Cerebellar cortex (tissue), 1 donor: ENCODE measurements around the gene CSKMT.
"Not testable (repeated sequence)": the region's sequence is repeated elsewhere in the genome, so short reads cannot be mapped to it uniquely, and the experiment has no call there.

Experiments used
- DNase-seq: peaks from one replicate; pipeline ENCODE4 v3.0.0-alpha.2; 2015; ENCODE audit warnings: low spot score

CSKMT gene

GRCh38 chr11:62689421-62690183, 24.5 kb downstream of the CSKMT start, which contains the start of gene LRRN4CL:
TSS of gene LRRN4CL (minus strand) at chr11:62689530. CDS start at chr11:62688508, 1,022 bp downstream.
- no peak for DNase-seq

GRCh38 chr11:62693624-62694023, 28.5 kb downstream of the CSKMT start:
- not testable (repeated sequence) for DNase-seq

GRCh38 chr11:62694455-62695167, 29.5 kb downstream of the CSKMT start:
- peak; percentile 95 for DNase-seq

- no peak for DNase-seq
Observed at GRCh38 chr11:62702246-62702645, 37.1 kb downstream of the CSKMT start.

GRCh38 chr11:62703921-62704320, 38.8 kb downstream of the CSKMT start:
- DNase-seq: not testable (repeated sequence)

GRCh38 chr11:62705413-62705812, 40.3 kb downstream of the CSKMT start:
- DNase-seq: no peak

GRCh38 chr11:62705880-62706849, 41.1 kb downstream of the CSKMT start:
- DNase-seq: peak; percentile 92

GRCh38 chr11:62706850-62707247, 41.7 kb downstream of the CSKMT start:
- DNase-seq: no peak

GRCh38 chr11:62707277-62707861, 42.3 kb downstream of the CSKMT start, which contains the start of the genes BSCL2 and GNG3:
TSS of gene BSCL2 (minus strand) at chr11:62707424. CDS start at chr11:62707195, 229 bp downstream.
TSS of gene GNG3 (plus strand) at chr11:62707676. CDS start at chr11:62708296, 620 bp downstream.
- peak; percentile 99 for DNase-seq

GRCh38 chr11:62708392-62708791, 43.3 kb downstream of the CSKMT start:
- no peak for DNase-seq

- no peak for DNase-seq
Observed at GRCh38 chr11:62708793-62709192, 43.7 kb downstream of the CSKMT start.

GRCh38 chr11:62709247-62710000, 44.3 kb downstream of the CSKMT start:
- DNase-seq: peak; percentile 99

GRCh38 chr11:62710001-62710345, 44.9 kb downstream of the CSKMT start:
- peak; percentile 55 for DNase-seq

GRCh38 chr11:62712276-62712812, 47.2 kb downstream of the CSKMT start:
- DNase-seq: no peak

GRCh38 chr11:62712861-62713260, 47.7 kb downstream of the CSKMT start:
- no peak for DNase-seq

GRCh38 chr11:62713343-62713742, 48.2 kb downstream of the CSKMT start:
- DNase-seq: no peak

GRCh38 chr11:62715150-62716130, 50.3 kb downstream of the CSKMT start:
- DNase-seq: no peak

GRCh38 chr11:62716206-62716605, 51.1 kb downstream of the CSKMT start:
- no peak for DNase-seq

GRCh38 chr11:62716816-62717215, 51.7 kb downstream of the CSKMT start:
- no peak for DNase-seq
